Middle frontal gyrus (tissue), 1 donor: ENCODE data around the gene SYNPO2.
A peak's percentile ranks its signal among the peaks of the same experiment; 100 is the strongest.
"Not testable (repeated sequence)": the region's sequence is repeated elsewhere in the genome, so short reads cannot be mapped to it uniquely, and the experiment has no call there.

Experiments used
- DNase-seq: peaks from one replicate; pipeline ENCODE4 v3.0.0-alpha.2; 2015; ENCODE audit warnings: low spot score; ENCODE audit errors: extremely low spot score

The SYNPO2 gene

GRCh38 chr4:118969359-118969758 is 80.7 kb downstream of the SYNPO2 start:
- no peak for DNase-seq

GRCh38 chr4:118972167-118972566 is 83.5 kb downstream of the SYNPO2 start:
- DNase-seq: no peak

GRCh38 chr4:118973295-118973694 is 84.6 kb downstream of the SYNPO2 start:
- no peak for DNase-seq

GRCh38 chr4:118974758-118975157 is 86.1 kb downstream of the SYNPO2 start:
- no peak for DNase-seq

GRCh38 chr4:118975449-118976192 is 87.0 kb downstream of the SYNPO2 start:
- no peak for DNase-seq

GRCh38 chr4:118976193-118976560 is 87.5 kb downstream of the SYNPO2 start:
- DNase-seq: not testable (repeated sequence)

- DNase-seq: not testable (repeated sequence)
Observed at GRCh38 chr4:118977100-118977499, 88.4 kb downstream of the SYNPO2 start.

GRCh38 chr4:118979712-118980111 is 91.1 kb downstream of the SYNPO2 start:
- no peak for DNase-seq

- no peak for DNase-seq
Observed at GRCh38 chr4:118981171-118981838, 92.7 kb downstream of the SYNPO2 start.

- DNase-seq: peak; percentile 37
Observed at GRCh38 chr4:118981839-118982381, 93.3 kb downstream of the SYNPO2 start.

GRCh38 chr4:118983293-118983692 is 94.6 kb downstream of the SYNPO2 start:
- no peak for DNase-seq

GRCh38 chr4:118983831-118984230 is 95.2 kb downstream of the SYNPO2 start:
- no peak for DNase-seq

- DNase-seq: no peak
Observed at GRCh38 chr4:118985170-118986000, 96.7 kb downstream of the SYNPO2 start.

GRCh38 chr4:118987959-118988634 is 99.4 kb downstream of the SYNPO2 start:
- DNase-seq: no peak

- no peak for DNase-seq
Observed at GRCh38 chr4:118988635-118988972, 100.0 kb downstream of the SYNPO2 start.

GRCh38 chr4:118989098-118990080 is 100.7 kb downstream of the SYNPO2 start:
- DNase-seq: peak; percentile 20

GRCh38 chr4:118991686-118992085 is 103.0 kb downstream of the SYNPO2 start:
- DNase-seq: no peak

- no peak for DNase-seq
Observed at GRCh38 chr4:118992149-118992548, 103.5 kb downstream of the SYNPO2 start.

GRCh38 chr4:118993333-118993732 is 104.7 kb downstream of the SYNPO2 start:
- DNase-seq: no peak

- DNase-seq: no peak
Observed at GRCh38 chr4:118994030-118994429, 105.4 kb downstream of the SYNPO2 start.
